ENCODE data around the gene LIPG.

Gene LIPG

GRCh38 chr18:49613641-49614151 is 51.8 kb downstream of the LIPG start:
- DNase-seq: no peak

DNA sequence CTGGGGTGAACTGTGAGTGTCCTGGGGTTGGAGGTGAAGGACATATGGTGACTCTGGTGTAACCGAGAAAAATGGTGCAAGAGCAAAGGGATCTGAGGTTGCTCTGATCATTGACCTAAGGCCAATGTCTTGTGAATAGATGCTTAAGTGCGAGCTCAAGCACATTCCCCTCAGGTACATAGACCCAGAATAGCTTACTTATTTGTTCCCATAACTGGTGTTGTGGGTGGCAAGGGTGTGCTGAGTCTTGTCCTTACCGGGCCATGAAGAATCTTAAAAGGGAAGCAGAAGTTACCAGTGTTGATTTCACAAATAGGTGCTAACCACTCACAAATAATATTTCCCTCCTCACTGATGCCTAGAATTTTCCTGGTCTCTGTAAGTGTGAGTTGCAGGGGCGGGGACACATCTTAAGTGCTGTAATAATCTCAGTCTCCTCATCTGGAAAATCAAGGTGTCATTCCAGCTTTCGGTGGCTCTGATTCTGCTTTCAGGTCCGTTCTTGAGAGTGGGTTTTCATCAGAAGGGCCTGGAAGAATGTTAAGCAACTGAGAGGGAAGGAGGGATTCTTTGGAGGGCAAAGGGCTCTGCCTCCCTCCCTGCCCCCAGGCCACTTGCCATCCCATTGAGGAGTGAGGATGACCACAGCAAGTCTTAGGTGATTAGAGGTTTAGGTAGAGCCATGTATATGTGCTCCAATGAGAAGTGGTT is 54.9 kb downstream of the LIPG start:
- DNase-seq: no peak

GRCh38 chr18:49617329-49617695 is 55.5 kb downstream of the LIPG start:
- no peak for DNase-seq

DNA sequence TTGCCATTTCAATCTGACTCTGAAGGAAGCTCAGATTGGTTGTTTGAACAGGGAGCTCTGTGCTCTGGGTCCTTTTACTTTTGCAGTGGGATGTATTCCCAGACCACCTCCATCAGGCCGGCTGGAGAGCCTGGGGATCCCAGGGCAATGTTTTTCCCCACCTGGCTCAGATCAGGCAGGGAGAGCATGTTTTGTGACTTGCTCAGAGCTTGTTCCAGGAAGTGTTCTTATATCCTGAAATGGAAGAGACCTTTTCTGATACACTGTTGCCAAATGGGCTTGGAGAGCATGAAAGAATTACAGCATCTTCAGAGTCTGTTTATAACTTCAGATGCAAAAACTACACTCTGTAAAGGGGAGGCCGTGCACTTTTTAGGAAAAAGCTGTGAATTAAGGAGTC is 56.0 kb downstream of the LIPG start:
- DNase-seq: no peak

DNA sequence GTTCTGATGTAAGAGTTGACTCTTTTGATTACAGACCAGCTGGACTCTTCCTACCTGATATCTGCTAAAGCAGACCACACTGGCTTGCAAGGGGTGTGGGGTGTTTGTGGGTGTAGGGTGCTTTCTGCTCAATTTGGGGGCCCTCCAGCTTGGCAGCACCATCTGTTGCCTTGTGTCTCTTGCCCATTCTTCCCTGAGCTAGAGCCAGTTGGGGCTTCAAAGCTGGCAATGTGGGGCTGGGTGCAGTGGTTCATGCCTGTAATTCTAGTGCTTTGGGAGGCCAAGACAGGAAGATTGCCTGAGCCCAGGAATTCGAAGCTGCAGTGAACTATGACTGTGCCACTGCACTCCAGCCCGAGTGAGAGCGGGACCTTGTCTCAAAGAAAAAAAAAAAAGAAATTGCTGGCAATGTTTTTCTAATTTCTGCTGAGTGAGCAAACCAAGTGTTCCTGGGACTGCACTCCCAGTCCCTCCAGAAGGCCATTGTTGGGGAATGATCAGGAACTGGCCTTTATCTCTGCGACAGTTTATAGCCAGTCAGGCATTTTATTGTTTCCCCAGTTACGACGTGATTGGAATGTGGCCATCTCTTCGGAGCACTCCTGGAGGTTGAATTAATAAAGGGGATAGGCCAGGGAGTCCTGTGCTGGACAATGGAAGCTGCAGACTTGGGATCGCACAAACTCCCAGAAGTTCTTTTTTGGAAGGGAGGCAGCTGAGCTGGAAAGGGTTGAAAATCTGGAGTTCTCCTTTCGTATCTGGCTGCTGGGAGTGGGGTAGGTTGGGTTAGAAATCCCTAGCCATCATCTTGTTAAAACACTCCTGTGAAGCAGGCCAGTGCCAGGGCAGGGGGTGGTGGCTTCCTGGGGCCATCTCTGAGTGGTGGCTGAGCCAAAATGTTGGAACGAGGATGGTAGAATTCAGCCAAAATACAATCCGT is 57.2 kb downstream of the LIPG start:
- DNase-seq: no peak

- no peak for DNase-seq
Observed at GRCh38 chr18:49619801-49620200, 57.9 kb downstream of the LIPG start.

GRCh38 chr18:49621301-49621700 is 59.4 kb downstream of the LIPG start:
- no peak for DNase-seq

DNA sequence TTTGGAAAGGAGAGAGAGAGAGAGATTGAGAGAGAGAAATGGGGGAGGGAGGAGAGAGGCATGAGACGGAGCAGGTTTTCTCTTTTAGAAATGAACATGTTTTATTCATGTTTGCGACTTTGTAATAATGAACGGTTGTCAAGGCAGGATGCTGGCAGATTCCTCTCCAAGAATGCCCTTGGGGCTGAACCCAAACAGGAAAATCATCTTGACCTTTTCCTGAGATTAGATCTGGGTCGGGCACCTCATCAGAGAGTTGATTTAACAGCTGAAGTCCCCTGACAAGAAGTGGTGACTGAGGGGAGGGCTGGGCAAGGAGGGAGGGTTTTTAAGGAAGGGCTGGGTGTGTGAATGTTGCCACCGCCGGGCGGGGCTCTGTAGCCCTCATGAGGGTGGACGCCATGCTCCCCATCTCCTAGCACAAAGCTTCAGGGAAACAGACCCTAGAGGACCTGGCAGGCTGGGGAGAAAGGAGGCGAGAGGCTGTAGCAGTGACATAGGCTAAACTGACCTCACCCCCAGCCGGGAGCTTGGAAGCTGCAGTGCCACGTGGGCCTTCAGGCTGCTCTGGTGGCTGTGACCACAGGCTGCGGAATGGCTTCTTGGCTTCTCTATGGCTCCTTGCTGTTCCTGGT is 60.0 kb downstream of the LIPG start:
- no peak for DNase-seq

- no peak for DNase-seq
Observed at GRCh38 chr18:49623571-49623970, 61.7 kb downstream of the LIPG start.

GRCh38 chr18:49625021-49625691 is 63.3 kb downstream of the LIPG start:
- no peak for DNase-seq

DNA sequence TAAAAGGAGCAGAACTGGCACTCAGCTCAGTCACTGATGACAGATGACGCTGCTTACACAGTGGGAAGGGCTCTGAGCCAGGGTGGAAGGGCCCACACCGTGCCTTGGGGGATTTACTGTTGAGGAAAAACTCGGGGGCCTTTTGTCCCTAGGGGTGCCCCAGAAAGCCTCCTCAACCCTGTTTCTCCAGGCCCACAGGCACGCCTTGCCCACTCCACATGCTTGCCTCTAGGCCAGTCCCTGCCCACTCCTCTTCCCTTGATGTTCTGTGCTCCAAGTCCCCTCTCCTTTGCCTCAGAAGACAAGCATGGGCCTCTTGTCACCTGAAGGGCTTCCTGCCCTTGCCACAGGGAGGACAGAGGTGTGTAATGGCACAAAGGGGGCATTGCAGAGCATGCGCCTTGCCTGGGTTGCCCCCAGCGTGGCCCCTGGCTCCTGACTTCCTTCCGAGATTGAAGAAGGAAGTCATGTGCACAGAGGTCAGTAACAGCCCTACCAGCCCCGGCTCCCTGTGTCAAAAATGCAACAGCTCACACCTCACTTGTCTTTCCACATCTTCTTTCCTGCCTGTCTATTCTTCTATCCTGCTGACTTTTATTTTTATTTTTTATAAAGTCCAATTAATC is 65.1 kb downstream of the LIPG start:
- no peak for DNase-seq

- no peak for DNase-seq
Observed at GRCh38 chr18:49628119-49628518, 66.3 kb downstream of the LIPG start.

- DNase-seq: no peak
Observed at GRCh38 chr18:49628881-49629795, 67.3 kb downstream of the LIPG start.

- DNase-seq: peak; percentile 31 to 47
Observed at GRCh38 chr18:49630246-49630699, 68.4 kb downstream of the LIPG start.

GRCh38 chr18:49631146-49631866 is 69.4 kb downstream of the LIPG start:
- no peak for DNase-seq

DNA sequence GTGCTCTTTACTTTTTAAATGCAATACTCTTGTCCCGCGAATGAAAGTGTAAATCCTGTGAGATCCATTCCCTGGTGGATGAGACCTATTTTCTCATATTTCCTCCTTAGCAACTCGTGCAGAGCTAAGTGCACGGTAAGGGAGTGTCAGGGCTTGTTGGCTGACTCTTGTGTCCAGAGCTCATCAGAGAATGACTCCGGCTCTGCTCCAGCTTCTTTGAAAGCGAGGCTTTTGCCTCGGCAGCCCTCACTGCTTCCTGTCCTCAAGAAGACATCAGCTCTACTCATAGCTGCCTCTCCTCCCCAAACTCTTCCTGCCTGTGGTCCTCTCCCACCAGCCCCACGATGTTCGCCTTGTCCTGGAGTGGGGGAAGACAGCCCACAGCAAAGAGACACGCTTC is 70.7 kb downstream of the LIPG start:
- no peak for DNase-seq

- DNase-seq: no peak
Observed at GRCh38 chr18:49638209-49638785, 76.4 kb downstream of the LIPG start.

GRCh38 chr18:49638891-49639557 is 77.2 kb downstream of the LIPG start:
- no peak for DNase-seq

GRCh38 chr18:49639643-49640391 is 78.0 kb downstream of the LIPG start:
- DNase-seq: no peak
